ENCODE data around the gene DPP6. TPM values are rescaled to one million over a fixed set of nuclear protein-coding genes. Genes with fewer than 3 reads are reported as not detected.

The DPP6 gene
- total RNA-seq, 1 experiment from 2014 or later = not detected

- DNase-seq = peak; percentile 2
- Histone ChIP-seq H3K27me3 (no peaks in the 10 kb centered on the region), H3K9me3 (no peaks in the 10 kb centered on the region)
Observed at GRCh38 chr7:154767142-154767541, 714.9 kb downstream of the DPP6 start.

GRCh38 chr7:154767821-154768415 lies 715.7 kb downstream of the DPP6 start:
- Histone ChIP-seq H3K4me3 (no peak overlapping the region), H3K36me3 (no peaks in the 10 kb centered on the region), H3K27me3 (no peaks in the 10 kb centered on the region), H3K9me3 (no peaks in the 10 kb centered on the region)
- DNase-seq = no peak

More at GRCh38 chr7:154767142-154767541, 714.9 kb downstream of the DPP6 start:
- H3K4me3 ChIP-seq = no peak overlapping the region
- no peaks in the 10 kb centered on the region for H3K36me3 ChIP-seq

- Histone ChIP-seq H3K4me3 (no peak overlapping the region), H3K27me3 (no peaks in the 10 kb centered on the region), H3K9me3 (no peaks in the 10 kb centered on the region), H3K36me3 (no peaks in the 10 kb centered on the region)
- no peak for DNase-seq
Observed at GRCh38 chr7:154769001-154769400, 716.8 kb downstream of the DPP6 start.

- no peaks in the 10 kb centered on the region for H3K27me3 ChIP-seq
- no peak for DNase-seq
- H3K9me3 ChIP-seq = no peaks in the 10 kb centered on the region
- no peak overlapping the region for H3K4me3 ChIP-seq
- no peaks in the 10 kb centered on the region for H3K36me3 ChIP-seq
Observed at GRCh38 chr7:154769527-154769926, 717.3 kb downstream of the DPP6 start.

- Histone ChIP-seq H3K9me3 (no peaks in the 10 kb centered on the region), H3K36me3 (no peaks in the 10 kb centered on the region), H3K4me3 (no peak overlapping the region), H3K27me3 (no peaks in the 10 kb centered on the region)
- no peak for DNase-seq
Observed at GRCh38 chr7:154770361-154770760, 718.2 kb downstream of the DPP6 start.

GRCh38 chr7:154770962-154771361 lies 718.8 kb downstream of the DPP6 start:
- H3K36me3 ChIP-seq = no peaks in the 10 kb centered on the region
- no peaks in the 10 kb centered on the region for H3K27me3 ChIP-seq
- H3K4me3 ChIP-seq = no peak overlapping the region
- DNase-seq = no peak
- H3K9me3 ChIP-seq = no peaks in the 10 kb centered on the region

GRCh38 chr7:154774303-154774969 lies 722.2 kb downstream of the DPP6 start:
- H3K27me3 ChIP-seq = no peaks in the 10 kb centered on the region
- no peak overlapping the region for H3K4me3 ChIP-seq
- H3K36me3 ChIP-seq = no peaks in the 10 kb centered on the region
- no peak for DNase-seq
- no peaks in the 10 kb centered on the region for H3K9me3 ChIP-seq

GRCh38 chr7:154775681-154776080 lies 723.5 kb downstream of the DPP6 start:
- no peak overlapping the region for H3K4me3 ChIP-seq
- no peaks in the 10 kb centered on the region for H3K9me3 ChIP-seq
- H3K27me3 ChIP-seq = no peaks in the 10 kb centered on the region
- no peak for DNase-seq
- H3K36me3 ChIP-seq = no peaks in the 10 kb centered on the region

- Histone ChIP-seq H3K9me3 (no peaks in the 10 kb centered on the region), H3K27me3 (no peaks in the 10 kb centered on the region), H3K4me3 (no peak overlapping the region), H3K36me3 (no peaks in the 10 kb centered on the region)
- no peak for DNase-seq
Observed at GRCh38 chr7:154776350-154776749, 724.2 kb downstream of the DPP6 start.

GRCh38 chr7:154777023-154777422 lies 724.8 kb downstream of the DPP6 start:
- H3K27me3 ChIP-seq = no peaks in the 10 kb centered on the region
- peak; percentile 10 for DNase-seq
- H3K36me3 ChIP-seq = no peaks in the 10 kb centered on the region
- H3K4me3 ChIP-seq = no peak overlapping the region
- no peaks in the 10 kb centered on the region for H3K9me3 ChIP-seq

- Histone ChIP-seq H3K4me3 (no peak overlapping the region), H3K9me3 (no peaks in the 10 kb centered on the region), H3K27me3 (no peaks in the 10 kb centered on the region), H3K36me3 (no peaks in the 10 kb centered on the region)
- DNase-seq = no peak
Observed at GRCh38 chr7:154777489-154777888, 725.3 kb downstream of the DPP6 start.

GRCh38 chr7:154777908-154778307 lies 725.7 kb downstream of the DPP6 start:
- Histone ChIP-seq H3K36me3 (no peaks in the 10 kb centered on the region), H3K9me3 (no peaks in the 10 kb centered on the region), H3K4me3 (no peak overlapping the region), H3K27me3 (no peaks in the 10 kb centered on the region)
- DNase-seq = no peak

- H3K9me3 ChIP-seq = no peaks in the 10 kb centered on the region
- H3K4me3 ChIP-seq = no peak overlapping the region
- DNase-seq = no peak
- no peaks in the 10 kb centered on the region for H3K36me3 ChIP-seq
- no peaks in the 10 kb centered on the region for H3K27me3 ChIP-seq
Observed at GRCh38 chr7:154781369-154782303, 729.4 kb downstream of the DPP6 start.

GRCh38 chr7:154783281-154783909 lies 731.2 kb downstream of the DPP6 start:
- H3K27me3 ChIP-seq = no peaks in the 10 kb centered on the region
- DNase-seq = no peak
- no peaks in the 10 kb centered on the region for H3K9me3 ChIP-seq
- H3K4me3 ChIP-seq = no peak overlapping the region
- no peaks in the 10 kb centered on the region for H3K36me3 ChIP-seq

- no peak for DNase-seq
- H3K27me3 ChIP-seq = no peaks in the 10 kb centered on the region
- H3K36me3 ChIP-seq = no peaks in the 10 kb centered on the region
- H3K4me3 ChIP-seq = no peak overlapping the region
- H3K9me3 ChIP-seq = no peaks in the 10 kb centered on the region
Observed at GRCh38 chr7:154785898-154786297, 733.7 kb downstream of the DPP6 start.

GRCh38 chr7:154789404-154789803 lies 737.2 kb downstream of the DPP6 start:
- no peaks in the 10 kb centered on the region for H3K36me3 ChIP-seq
- H3K27me3 ChIP-seq = no peaks in the 10 kb centered on the region
- H3K9me3 ChIP-seq = no peaks in the 10 kb centered on the region
- no peak overlapping the region for H3K4me3 ChIP-seq
- peak; percentile 10 for DNase-seq

GRCh38 chr7:154791611-154792010 lies 739.4 kb downstream of the DPP6 start:
- Histone ChIP-seq H3K36me3 (no peaks in the 10 kb centered on the region), H3K27me3 (no peaks in the 10 kb centered on the region), H3K9me3 (no peaks in the 10 kb centered on the region), H3K4me3 (no peak overlapping the region)
- no peak for DNase-seq
